GM18951 (cell line): ENCODE data around the gene NEURL1.
A peak's percentile ranks its signal among the peaks of the same experiment; 100 is the strongest.

Experiments
- POLR2A ChIP-seq: IDR thresholded peaks from 4 replicates; pipeline ENCODE4 v1.6.1; 2011; ENCODE audit warnings: mild to moderate bottlenecking; ENCODE audit not compliant: insufficient read length, insufficient read depth; ENCODE audit errors: extremely low read depth
- in situ Hi-C: fragments of 300-500 bp; cut with MboI; formaldehyde crosslinking; loops from one replicate; pipeline ENCODE4 v1.12.0; 2022; ENCODE audit warnings: low sequenced_read_pairs, mixed read lengths, inconsistent platforms; ENCODE audit not compliant: unreplicated experiment

NEURL1 gene

DNA sequence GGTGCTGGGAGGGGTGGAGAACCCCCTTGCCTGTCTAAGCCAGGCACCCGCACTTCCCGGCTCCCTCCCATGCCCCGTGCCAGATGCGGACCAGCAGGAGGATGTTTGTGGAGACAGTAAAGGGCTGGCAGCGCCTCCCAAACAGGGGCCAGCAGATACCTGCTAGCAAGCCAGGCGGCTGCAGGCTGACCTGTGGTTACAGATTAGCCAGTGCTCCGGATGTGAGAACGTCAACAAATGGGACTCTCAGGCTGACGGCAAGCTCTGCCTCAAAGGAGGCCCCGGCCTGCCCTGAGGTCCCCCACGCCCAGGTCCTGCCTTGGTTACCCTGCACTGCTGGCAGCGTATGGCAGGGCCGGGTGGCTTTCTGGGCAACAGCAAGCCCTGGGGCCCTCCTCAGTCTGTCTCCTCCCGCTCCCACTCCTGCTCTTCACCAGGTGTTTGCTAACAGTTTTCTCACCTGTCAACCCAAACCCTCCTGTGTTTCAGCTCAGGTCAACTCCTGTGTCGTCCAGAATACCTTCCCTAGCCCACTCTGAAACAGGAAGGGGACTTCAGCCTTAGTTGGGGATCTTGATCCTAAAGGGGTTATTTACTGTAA is 85.4 kb downstream of the NEURL1 start:
- peak; percentile 19 for TF ChIP-seq POLR2A
- in situ Hi-C loops, result no loop called here

DNA sequence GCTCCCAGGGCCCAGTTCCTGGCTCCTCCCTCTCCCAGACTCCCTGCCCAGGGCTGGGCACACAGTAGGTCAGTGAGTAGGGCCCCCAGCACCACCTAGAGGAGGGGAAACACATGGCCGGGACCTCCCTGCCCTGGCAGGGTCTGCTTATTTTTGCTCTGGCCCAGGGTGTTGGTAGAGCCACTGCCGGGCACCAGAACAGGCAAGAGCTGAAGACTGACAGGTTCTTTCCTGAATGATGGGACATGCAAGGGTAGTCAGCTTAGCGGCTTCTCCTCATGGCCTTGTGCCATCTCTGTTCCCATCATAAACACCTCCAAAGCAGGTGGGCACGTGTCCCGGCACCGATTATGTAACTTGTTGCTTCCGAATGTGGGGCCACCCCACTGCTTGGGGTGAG is 86.5 kb downstream of the NEURL1 start:
- in situ Hi-C loops, result no loop called here
- no peak for TF ChIP-seq POLR2A

DNA sequence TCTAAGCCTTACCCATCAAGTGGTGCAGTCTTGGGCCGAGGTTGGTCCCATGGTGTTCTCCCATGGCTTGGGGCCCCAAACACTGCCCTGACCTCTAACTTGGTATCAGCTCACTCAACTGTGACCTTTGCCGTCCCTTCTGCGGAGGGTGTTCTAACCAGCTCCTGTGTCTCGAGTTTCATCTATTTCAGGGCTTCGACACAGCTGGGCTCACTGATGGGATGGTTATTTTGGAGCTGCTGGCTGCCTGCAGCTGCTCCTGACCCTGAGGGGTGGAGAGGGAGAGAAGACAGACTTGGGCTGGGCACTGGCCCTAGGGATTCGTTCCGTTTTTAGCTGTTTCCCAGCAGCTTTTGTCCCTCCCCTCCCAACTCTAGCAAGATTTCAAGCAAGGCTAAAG is 86.9 kb downstream of the NEURL1 start:
- in situ Hi-C loops, result no loop called here
- no peak for TF ChIP-seq POLR2A

DNA sequence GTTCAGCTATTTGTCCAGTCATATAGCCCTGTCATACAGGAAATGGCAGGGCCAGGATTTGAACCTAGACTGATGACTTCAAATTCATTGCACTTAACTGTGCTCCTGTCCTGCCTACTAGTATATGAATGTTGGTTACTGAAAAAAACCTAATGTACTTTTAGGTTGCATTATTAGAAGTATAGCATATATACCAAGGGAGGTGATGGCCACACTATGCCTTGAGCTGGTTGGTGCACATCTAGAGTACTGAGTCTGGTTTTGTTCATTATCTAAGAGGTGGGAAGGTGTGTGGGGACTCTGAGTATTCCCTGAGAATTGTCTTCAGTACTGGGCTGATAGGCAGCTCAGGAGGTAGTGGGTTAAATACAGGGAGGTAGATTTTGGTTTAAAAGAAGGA is 88.0 kb downstream of the NEURL1 start:
- no peak for TF ChIP-seq POLR2A
- in situ Hi-C loops, result no loop called here

DNA sequence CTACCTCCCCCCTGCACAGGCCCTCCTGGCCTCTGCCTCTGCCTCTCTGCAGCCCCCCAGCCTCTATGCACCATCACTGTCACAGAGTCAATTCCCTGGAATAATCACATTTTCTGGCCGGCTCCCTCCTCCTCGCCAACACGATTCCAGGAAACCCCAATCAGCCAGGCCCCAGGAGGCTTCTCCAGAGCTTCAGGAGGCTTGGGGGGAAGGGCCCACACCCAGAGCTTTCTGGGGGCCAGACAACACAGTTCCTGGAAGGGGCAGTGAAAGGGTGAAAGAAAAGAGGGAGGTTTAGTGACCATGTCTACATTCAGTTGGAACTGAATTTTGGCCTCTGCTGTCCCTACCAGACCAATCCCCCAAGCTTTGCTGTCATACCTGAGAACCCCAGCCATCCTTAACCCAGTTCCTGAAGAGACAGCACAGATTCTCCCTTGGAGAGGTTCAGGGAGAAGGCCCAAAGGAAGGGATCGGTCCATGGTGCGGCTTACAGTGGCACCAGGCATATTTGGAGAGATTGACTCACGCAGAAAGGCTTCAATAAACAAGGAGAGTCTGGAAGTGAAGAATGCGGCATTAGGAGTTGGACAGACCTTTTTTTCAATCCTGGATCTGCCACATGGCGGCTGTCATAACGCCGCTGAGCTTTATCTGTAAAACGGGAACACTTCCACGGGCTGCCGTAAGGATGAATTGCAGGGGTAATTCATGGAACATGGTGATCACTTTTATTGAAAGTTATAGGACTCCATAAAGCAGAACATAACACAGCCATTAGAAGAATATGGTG is 89.0 kb downstream of the NEURL1 start:
- in situ Hi-C loops, result no loop called here
- no peak for TF ChIP-seq POLR2A

DNA sequence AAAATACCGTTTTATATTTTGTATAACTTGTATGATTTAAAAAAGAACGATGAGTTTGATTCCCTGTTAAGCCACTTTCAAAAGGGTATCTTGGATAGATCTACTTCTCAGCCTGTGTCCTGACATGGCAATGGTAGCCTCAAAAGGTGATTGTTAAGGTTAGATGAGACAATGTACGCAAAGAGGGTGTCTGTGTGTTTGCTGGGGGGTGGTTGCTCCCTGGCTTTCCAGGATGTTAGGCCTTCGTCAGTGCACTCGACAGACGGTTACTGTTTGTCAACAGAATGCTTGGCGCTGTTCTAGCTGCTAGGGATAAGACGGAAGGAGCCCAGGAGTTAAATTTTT is 90.3 kb downstream of the NEURL1 start:
- in situ Hi-C loops, result no loop called here
- TF ChIP-seq POLR2A, result no peak

DNA sequence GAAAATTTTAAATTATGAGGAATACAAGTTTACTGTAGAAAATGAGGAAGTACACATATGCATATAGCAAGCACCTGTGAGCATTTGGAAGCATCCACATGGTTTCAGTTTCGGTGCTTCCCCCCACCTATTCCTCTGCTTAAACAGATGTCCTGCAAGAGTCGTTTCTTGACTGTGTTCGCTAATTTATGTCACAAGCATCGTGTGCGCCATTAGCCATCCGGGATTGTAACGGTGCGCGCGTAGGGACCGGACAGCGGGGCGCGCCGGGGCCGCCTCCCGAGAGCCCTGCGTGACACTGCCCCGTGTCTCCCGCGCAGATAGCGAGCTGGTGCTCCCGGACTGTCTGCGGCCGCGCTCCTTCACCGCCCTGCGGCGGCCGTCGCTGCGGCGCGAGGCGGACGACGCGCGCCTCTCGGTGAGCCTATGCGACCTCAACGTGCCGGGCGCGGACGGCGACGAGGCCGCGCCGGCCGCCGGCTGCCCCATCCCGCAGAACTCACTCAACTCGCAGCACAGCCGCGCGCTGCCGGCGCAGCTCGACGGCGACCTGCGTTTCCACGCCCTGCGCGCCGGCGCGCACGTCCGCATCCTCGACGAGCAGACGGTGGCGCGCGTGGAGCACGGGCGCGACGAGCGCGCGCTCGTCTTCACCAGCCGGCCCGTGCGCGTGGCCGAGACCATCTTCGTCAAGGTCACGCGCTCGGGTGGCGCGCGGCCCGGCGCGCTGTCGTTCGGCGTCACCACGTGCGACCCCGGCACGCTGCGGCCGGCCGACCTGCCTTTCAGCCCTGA is 90.9 kb downstream of the NEURL1 start:
- in situ Hi-C loops, result no loop called here

DNA sequence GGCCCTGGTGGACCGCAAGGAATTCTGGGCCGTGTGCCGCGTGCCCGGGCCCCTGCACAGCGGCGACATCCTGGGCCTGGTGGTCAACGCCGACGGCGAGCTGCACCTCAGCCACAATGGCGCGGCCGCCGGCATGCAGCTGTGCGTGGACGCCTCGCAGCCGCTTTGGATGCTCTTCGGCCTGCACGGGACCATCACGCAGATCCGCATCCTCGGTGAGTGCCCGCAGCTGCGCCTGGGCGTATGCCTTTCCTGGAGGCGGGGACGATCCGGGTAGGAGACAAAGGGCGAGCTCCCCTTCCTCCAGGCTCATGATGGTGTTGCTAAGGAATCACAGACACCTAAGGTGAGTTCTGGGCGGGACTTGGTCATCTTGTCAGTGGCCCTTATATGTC is 91.5 kb downstream of the NEURL1 start:
- TF ChIP-seq POLR2A, result no peak
- in situ Hi-C loops, result no loop called here

More for the DNA sequence above, 90.9 kb downstream of the NEURL1 start:
- TF ChIP-seq POLR2A, result peak; percentile 58

DNA sequence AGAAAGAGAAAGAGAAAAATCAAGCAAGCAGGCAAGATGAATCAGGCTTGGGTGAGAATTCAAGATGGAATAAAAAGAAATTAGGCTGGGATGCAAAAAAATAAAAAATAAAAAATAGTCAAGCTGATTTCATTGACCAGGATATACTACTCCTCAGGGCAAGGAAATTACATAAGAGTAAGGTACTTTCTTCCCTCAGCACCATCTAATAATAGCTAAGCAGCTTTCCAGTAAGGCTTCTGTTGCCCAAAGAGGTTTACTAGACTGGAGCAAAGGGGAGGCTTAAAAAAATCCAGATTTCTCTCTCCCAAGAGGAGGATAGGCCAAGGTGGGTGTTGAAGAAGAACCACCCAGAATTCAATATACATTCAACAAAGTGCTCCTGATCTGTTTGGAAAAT is 93.6 kb downstream of the NEURL1 start:
- no peak for TF ChIP-seq POLR2A
- in situ Hi-C loops, result no loop called here

DNA sequence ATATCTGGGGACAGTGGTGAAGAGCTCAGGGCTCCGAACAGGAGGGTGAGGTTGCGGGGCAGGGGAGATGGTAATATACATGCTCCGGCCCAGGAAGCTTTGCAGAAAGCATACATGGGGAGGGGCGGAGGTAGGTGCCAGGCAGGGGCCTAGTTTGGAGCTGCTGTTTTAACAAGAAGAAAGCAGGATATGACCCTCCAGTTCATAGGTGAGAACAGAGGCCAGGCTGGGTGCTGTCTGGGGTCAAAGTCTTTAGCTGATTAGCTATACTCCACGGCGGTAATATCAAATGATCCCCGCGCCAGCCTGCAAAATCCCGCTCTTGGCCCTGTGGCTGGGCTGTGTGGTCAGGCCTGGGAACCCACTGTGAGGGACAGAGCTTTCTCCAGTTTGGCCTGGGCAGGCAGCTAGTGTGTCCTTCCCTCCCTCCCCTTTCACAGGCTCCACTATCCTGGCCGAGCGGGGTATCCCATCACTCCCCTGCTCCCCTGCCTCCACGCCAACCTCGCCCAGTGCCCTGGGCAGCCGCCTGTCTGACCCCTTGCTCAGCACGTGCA is 95.6 kb downstream of the NEURL1 start:
- TF ChIP-seq POLR2A, result no peak
- in situ Hi-C loops, result no loop called here

DNA sequence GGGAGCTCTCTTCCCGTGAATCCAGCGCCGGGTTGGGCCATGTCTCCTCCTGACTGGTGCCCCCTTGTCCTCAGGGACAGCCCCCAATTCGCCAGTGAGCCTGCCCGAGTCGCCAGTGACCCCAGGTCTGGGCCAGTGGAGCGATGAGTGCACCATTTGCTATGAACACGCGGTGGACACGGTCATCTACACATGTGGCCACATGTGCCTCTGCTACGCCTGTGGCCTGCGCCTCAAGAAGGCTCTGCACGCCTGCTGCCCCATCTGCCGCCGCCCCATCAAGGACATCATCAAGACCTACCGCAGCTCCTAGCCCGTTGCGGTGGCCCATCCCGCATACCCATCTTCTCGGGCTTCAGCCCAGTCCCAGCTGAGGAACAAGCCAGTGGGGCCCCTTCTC is 96.6 kb downstream of the NEURL1 start:
- TF ChIP-seq POLR2A, result no peak
- in situ Hi-C loops, result no loop called here

DNA sequence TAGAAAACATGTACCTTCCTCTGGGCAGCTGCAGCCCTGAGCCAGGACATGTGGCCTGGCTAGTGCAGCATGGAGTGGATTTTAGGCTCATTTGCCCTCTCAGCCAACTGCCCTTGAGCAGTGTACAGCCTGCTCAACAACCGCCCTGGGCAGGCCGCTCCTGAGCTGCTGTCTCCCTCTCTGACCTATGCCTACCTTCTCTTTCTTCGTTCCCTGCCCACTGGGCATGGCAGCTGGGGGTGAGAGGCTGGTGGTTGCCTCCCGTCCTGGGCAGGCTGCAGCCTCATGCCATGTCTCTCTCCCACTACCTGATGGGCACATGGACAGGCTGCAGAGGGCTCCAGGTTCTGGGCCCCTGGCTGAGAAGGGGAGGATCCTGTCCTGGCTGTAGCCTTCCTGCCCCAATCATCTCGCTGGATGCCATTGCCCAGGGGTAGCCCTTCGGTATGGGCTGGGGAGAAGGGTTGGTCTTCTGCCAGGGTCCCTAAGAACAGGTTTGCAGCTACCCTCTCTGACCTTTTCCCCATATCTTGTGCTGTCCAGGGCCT is 97.3 kb downstream of the NEURL1 start:
- in situ Hi-C loops, result no loop called here
- no peak for TF ChIP-seq POLR2A

DNA sequence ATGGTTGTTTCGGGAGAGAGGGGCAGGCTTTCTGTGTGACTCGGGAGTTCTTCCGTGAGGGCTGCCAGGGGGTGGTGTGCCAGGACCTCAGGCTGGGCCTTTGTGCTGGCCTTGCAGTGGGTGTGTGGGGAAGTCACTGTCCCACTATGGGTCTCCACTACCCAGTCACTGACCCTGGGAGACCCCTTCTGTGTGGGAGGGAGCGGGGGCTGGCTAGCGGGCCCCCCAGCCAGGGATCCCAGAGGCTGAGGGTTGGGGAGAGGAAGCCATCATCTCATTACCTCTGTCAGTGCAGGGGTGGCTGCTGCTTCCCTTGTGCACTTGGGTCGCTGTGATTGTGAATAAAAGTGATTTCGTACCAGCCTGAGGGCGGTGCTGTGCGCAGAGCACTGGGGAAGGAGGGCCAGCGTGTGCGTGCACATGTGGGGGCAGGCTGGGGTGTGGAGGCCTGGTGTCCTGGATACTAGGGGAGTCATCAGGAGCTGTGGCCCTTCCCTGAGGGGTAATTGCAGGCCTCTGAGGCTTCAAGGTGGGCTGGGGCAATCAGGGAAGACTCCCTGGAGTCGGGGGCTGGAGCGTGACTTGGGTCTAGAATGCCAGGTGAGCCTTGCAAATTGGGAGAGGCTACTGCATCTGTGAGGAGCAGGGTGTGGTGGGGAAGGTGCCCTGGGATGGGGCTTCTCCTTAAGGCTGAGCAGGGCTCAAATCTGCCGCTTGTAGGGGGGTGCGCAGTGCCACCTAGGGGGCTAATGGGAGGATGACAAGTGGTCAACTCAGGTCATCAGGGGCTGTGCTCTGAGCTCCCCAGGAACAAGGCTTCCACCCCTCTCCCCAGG is 98.9 kb downstream of the NEURL1 start:
- TF ChIP-seq POLR2A, result no peak

DNA sequence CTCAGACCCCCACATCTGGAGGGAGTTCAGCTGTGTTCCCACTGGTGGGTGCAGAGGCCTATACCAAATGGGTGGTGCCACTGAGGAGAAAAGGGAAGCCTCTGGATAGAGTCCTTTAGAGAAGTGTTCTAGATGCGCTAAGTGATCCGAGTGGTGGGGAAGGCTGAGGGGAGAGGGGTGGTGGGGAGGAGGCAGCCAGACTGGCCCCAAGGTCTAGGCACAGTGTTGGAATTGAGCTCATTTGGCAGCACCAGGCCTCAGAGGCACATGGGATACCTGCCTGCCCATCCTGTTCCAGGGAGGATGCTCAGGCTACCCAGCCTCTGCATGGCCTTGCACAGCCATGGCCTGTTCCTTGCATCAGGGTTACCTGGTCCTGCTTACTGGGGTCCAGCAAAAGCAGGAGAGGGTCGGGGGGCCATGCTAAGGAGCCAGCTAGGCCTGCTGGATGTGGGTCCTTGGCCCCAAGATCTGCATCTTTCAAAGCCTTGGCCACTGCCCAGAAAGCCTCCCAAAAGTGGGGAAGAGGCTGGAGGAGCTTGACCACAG is 99.6 kb downstream of the NEURL1 start:
- in situ Hi-C loops, result no loop called here
- no peak for TF ChIP-seq POLR2A

More for the DNA sequence above, 98.9 kb downstream of the NEURL1 start:
- in situ Hi-C loops, result no loop called here
